HG02571 (cell line): ENCODE measurements around the gene GFOD1.

Experiments used
- ATAC-seq: cut with Tn5 transposase; IDR thresholded peaks from one replicate; pipeline ENCODE4 v1.9.1; 2021; ENCODE audit warnings: mild to moderate bottlenecking, moderate library complexity; ENCODE audit not compliant: unreplicated experiment

Gene GFOD1

DNA sequence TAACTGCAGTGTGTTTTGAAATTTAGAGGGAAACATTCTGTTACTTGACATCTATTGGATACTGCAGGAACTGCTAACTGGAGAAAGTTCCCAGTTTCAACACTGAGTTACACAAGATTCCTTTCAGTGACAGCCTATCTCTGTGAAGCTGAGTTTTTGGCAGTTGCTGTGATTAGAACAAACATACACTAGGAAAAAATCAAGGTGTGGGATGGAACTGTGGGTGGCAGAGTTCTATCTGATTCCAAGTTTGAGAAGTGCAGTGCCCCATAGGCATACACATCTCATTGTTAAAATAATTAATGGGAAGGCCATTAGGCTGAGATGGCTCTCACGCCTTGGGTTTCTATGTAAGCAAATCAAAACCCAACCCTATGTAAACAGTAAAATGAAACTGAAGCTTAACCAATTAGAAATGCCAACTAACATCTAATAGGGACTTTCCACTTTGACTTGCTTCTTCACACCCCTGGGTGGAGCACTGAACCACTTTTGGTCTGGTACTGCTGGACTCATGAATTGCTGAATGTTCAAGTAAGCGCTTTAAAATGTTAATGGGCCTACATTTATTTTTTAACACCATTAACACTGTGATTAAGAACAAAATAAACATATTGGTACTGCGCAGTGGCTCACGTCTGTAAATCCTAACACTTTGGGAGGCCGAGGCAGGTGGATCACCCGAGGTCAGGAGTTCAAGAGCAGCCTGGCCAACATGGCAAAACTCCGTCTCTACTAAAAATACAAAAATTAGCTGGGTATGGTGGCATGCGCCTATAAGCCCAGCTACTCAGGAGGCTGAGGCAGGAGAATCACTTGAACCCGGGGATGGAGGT is 103.9 kb downstream of the GFOD1 start:
- peak; percentile 94 for ATAC-seq

DNA sequence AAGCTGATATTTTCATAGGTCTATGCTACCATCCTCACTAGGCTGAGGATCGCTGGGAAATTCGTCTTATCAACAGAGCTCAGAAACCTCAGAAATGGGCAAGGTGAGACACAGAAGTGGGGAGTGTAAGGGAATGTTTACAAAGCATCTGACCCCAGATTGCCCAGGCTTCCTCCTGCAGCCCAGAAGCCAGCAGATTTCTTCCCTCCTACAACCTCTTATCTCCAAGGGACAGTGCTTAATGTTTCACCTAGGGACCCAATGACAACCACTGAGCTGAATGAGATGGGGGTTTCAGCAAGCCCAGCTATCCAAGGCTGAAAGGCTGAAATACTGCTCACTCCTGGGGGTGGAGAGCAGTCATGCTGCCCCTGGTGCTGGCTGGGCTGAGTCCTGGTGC is 106.6 kb downstream of the GFOD1 start:
- ATAC-seq: no peak

DNA sequence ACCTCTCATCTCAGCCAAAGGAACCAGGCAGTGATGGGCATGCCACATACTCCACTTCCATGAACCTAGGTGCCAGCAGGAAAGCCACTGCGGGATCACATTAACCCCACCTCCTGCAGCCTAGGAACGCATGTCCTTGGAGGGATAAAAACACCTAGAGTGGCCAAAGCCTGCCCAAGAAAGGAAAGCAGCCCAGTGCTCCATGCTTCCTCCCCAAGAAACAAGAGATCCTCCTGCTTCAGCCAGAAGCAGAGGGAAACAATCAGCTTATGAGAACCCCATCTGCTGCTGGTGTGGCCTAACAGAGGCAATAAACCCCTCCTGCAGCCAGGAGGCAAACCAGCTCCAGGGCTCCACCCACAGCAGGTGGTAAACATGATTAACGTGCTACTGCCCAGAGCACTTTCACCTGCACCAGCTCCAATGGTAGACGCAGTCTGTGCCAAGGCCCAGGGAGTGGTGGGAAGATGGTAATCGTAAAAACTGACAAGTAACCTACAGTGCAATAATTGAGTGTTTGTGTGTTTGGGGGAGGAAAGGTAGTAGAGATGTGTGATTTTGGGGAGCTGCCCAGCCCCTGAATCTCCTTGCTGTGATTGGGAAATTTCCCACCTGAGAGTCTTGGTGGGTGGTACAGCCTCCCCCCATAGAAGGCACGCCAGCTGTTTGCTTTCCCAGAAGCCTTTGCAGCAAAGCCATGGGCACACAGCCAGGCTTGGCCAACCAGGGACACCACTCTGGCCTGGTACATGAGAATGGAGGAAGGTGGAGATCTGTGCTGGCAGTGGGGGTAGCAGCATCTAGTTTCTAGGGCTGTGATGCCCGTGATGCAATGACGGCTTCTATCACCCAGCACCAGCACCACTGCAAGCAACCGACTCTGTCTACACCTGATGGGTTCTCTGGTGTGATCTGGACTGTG is 108.5 kb downstream of the GFOD1 start:
- no peak for ATAC-seq

DNA sequence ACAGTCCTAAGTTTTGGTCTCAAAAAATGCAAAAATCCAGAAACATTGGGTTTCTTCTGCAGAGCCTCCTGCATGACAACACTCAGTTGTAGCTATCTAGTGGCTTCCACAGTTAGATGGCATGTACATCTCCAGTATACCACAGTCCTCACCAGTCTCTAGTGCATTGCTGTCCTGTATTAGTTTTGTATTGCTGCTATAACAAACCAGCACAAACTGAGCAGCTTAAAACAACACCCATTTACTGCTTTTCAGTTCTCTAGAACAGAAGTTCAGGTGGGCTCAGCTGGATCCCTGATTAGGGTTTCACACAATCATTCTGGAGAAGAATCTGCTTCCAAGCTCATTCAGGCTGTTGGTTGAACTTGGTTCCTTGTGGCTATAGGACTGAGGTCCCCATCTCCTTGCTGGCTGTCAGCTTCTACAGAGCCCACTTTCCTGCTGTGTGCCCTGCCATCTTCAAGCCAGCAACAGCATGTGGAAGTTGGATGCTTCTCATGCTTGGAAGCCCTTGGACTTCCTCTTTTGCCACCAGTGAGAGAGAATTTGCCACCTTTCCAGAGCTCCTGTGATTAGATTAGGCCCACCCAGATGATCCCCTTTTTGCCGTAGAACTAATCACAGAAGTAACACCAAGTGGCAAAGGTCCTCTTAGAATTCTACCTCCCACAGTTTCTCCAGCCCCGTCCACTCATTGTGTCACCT is 110.2 kb downstream of the GFOD1 start:
- no peak for ATAC-seq

DNA sequence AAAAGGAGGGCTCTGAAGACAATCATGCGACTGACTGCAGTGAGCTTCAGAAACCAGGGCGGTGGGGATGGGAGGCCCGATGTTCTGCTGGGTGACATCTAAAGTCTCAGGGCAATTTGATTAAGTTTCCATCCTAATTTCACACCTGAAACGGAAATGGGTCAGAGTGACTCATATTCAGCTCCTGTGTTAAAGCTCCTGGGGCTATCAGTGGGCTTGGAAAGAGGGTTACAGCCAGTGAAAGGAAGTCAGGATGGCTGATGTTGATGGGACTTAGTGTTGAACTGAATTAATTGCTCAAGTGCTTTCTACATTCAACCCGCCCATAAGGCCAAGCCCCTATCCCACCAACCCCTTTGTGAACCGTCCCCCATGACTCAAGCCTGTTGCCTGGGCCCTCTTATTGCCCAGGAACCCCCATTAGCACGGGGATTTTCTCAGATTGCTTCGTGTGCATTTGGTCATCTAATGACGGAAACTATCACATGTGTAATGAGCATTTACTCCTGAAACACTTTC is 112.0 kb downstream of the GFOD1 start:
- peak; percentile 57 for ATAC-seq

DNA sequence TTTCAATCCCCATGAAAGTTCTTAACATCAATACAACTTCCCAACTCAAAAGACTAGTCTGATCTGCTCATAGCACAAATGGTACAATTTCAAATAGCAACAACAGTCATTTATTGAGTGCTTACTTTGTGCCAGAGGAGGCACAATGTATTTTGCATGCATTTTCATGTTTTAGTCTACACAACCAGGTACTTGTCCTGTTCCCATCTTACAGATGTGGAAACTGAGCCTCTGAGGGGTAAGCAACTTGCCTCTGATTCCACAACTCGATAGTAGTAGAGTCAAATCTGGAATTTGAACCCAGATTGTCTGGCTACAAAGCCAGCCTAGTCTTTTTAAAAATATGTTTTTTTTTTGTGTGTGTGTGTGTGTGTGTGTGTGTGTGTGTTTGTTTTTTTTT is 113.5 kb downstream of the GFOD1 start:
- ATAC-seq: no peak

DNA sequence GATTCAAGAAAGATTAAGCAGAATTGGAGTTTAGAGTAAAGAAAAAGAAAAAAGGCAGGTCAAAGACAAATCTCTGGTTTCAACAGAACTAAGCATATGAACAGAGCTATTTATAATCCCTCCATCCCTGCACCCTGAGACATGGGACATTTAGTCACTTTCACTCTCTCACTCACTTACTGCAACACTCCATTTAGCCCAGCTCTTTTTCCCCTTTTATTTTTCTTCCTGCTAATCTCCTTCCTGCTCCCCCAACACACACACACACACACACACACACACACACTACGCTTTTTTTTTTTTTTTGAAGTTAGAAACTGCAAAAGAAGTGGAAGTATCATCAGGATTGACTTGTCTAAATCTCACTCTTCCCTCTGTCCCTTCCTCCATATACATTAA is 113.9 kb downstream of the GFOD1 start:
- no peak for ATAC-seq

DNA sequence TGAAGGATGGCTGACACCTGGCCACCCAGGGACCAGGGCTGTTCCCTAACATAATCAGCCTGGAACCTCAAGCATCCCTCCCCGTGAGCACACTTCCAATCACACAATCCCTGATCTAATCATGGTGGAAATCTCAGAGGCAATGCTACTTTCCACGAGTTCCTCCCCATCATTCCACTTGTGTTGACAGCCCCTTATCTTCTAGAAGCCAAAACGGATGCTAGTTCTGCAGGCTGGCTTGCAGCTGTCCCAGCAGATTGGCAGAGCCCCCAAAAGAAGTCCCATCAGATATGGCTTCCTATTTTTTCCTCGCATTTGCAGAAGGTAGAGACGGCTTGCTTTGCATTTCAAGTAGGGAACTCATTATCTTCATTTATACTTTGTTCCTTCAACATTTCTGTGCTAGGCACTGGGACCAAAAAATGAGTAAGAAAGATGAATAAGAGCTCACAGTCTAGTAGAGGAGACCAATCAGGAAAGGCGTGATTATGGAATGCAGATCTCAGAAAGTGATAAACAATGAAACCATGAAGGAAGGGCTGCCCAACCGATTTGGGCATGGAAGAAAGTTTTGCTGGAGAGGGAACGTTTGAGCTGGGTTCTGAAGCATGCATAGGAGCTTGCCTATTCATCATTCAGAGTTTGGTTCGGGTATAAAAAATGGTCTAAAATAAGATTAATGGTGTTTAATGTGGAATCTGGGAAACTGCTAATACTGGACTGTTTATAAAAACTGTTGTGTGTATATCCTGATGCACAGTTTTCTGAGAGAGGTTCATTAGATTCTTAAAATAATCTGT is 114.5 kb downstream of the GFOD1 start:
- no peak for ATAC-seq

DNA sequence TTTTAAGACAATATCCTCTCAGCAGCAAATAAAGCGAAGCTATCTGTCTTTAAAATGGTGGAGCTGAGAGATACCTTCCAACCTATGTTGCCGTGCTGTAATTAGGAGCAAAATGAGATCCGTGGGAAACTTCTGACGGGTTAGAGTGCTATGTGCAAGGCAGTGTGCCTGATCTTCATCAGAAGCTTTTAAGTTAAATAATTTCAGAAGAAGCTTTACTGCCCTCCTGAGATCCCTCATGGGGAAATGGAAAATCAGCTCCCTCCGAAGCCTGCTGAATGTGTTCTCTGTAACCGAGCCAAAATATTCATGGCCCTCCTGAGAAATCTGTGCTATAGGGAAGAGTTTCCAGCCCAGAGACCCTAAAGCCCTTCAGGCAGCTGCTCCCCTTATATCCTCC is 115.3 kb downstream of the GFOD1 start:
- no peak for ATAC-seq

DNA sequence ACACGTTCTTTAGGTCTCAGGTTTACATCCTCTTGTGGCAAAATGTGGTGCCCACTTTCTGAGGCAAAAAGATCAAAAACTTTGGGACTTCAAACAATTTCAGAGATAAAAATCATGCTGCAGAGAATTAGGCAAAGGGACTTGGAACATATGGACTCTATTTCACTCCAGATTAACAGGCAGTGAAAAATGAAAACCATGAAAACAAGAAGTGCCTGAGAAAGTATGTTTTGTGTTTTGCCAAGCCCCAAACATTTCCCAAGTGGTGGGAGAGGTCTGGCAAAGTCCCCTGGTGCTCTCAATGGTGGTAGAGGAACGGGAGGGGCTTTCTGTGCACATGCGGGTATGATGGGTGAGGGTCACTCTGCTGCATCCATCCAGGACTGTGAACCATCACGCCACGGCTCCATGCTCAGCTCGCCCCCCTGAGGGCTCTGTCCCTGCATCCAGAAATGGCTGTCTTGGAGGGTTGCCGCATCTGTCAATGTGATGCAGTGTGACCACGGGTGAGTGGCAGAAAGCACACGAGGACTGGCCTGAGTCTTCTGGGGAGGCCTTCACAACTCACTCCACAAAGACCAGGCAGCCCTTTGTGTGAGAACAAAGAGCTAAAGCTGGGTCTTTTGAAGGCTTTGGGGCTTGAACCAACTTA is 115.9 kb downstream of the GFOD1 start:
- no peak for ATAC-seq

DNA sequence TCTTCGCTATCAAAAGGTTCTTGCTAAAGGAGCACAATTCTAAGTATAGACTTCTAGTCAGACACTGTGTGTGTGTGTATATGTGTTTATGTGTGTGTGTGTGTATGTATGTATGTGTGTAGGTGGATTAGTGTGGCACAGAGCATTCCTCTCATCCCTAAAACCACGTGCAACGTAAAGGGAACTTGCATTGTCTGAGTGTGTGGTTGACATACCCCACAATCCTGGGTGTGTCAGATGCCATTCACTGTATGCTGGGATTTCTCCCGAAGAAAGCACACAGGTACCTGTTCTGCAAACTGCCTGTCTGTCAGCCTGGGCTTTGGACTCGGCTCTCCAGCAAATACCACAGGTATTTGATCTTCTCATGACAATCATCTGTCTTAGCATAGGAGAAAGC is 116.8 kb downstream of the GFOD1 start:
- ATAC-seq: no peak

DNA sequence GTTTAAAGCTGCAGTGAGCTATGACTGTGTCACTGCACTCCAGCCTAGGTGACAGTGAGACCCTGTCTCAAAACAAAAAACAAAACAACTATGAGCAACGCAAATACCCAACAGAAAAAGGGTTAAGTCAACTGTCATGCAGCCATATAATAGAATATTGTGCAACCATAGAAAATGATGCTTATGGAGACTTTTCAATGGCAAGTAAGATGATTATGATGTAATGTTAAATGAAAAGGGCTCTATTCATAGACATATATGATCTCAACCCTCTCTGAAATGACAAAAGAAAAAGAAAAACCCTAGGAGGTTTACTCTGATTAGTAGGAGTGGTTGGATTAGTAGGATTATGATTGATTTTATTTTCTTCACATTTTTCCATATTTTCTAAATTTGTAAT is 117.8 kb downstream of the GFOD1 start:
- ATAC-seq: no peak

DNA sequence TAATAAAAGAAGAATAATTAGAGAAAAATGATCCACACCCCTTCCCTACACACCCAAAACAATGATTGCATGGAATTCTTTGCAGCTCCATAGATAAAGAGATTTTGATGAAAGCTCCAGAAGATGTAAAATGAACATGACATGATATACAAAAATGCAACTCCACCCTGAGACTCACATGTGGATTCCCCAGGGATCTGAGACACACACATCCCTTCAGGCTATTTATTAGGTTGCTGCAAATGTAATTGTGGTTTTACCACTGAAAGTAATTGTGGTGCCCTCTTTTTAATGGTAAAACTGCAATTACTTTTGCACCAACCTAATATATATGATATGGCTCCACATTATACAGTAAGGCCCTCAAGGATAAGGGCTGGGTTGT is 118.7 kb downstream of the GFOD1 start:
- no peak for ATAC-seq

DNA sequence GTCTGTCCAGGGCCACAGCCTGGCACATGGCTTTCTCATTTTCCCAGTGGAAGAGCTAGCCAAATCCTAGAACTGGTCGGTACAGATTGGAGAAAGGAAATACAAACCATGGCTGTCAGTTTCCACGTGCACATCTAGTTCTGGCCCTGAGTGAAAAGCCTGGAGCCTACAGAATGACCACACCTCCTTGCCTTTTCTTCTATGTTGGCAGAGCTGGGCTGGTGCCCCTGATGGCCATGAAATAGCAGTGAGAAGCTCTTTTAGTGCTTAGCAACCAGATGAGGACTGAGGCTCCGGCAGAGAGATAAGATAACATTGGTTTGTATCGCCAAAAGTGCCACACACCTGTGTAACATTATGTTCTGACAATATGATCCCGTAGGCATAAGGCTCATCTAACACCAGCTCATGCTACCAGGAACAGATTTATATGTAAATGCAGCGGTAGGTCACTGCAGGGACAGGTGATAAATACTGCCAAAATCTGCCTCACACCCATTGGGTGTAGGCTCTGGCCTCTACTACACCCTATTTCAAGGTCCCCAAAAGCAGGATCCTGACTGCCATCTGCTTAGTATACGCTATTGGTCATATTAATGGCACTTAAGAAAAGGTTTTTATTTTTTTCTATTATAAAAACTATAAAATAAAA is 119.2 kb downstream of the GFOD1 start:
- ATAC-seq: no peak

DNA sequence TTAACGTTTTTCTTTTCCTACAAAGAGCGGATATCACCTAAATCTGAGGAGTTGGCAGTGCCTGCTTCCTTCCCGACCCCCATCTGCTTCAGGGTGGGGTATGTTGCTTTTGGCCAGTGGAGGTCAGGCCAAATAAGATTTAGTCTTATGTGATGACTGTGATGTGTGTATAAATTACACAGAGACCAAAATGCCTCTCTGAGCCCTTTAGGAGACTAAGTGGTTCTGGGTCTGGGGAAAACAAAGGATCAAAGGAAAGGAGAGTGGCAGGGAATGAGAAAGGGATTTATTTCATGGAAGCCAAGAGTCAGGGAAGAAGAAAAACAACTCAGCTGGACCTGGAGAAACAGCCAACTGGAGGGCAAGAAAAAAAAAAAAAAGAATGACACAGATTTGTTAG is 120.0 kb downstream of the GFOD1 start:
- no peak for ATAC-seq

DNA sequence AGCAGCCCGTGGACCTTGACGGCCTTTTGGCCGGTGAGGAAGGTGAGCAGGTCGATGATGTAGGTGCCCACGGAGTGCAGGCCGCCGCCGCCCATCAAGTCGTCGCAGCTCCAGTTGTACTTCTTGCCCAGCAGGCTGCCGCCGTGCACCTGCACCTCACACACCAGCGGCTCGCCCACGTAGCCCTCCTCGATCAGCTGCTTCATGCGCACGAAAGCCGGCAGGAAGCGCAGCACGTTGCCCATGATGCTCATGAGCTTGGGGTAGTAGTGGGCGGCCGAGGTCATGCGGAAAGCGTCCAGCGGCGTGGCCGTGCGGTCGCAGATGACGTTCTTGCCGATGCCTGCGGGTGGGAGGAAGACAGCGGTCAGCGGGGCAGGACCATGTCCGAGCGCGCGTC is 122.1 kb downstream of the GFOD1 start:
- ATAC-seq: no peak

DNA sequence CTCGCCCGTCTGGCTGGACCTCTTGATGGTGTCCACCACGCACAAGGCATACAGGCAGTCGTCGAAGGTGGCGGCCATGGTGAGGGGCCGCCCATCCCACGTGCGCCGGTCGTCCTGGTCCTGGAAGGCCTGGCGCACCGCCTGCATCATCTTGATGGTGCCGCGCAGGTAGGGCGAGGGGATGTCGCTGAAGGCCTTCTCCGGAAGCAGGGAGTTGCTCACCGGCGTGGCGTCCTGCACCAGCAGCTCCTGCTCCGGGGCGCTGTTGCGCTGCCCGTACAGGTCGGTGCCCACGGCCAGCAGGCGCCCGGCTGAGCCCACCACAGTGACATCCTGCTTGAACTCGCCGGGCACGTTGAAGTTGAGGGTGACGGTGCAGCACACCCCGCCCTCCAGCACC is 122.6 kb downstream of the GFOD1 start:
- no peak for ATAC-seq

DNA sequence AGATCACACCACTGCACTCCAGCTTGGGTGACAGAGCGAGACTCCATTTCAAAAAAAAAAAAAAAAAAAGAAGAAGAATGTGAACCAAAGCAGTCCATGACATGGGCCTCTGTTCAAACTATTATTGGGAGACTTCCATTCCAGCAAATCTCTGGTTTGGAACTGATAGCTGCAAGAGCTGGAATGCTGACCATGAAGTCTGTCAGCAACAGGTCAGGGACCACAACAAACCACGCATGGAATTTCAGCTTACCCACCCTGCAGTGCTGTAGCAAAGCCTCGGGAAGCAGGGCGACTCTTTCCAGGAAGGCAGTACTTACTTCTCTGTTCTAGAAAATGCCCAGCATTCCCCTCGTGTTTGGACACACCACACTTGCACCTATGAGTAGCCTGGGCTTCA is 125.0 kb downstream of the GFOD1 start:
- ATAC-seq: no peak
